Measurements from ENCODE around the gene SNX6.

DNA sequence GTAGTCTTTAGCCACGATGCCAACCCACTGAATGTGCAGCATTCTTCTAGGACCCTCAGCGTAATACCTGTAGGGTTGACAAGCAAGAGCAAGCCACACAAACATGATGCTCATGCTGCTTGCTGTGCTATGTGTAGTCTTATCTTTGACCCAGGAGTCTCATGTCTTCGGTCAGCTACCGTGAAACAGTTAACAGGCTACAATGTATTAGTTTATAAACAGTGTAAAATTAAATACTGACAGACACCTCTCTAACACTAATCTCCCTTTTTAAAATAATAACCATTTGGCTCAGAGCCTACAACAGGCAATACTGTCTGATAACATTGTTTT, 92.3 kb downstream of the SNX6 start:
- TF ChIP-seq, protein P1, sequence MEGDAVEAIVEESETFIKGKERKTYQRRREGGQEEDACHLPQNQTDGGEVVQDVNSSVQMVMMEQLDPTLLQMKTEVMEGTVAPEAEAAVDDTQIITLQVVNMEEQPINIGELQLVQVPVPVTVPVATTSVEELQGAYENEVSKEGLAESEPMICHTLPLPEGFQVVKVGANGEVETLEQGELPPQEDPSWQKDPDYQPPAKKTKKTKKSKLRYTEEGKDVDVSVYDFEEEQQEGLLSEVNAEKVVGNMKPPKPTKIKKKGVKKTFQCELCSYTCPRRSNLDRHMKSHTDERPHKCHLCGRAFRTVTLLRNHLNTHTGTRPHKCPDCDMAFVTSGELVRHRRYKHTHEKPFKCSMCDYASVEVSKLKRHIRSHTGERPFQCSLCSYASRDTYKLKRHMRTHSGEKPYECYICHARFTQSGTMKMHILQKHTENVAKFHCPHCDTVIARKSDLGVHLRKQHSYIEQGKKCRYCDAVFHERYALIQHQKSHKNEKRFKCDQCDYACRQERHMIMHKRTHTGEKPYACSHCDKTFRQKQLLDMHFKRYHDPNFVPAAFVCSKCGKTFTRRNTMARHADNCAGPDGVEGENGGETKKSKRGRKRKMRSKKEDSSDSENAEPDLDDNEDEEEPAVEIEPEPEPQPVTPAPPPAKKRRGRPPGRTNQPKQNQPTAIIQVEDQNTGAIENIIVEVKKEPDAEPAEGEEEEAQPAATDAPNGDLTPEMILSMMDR (IDR thresholded peaks at IDR 0.05; ENCODE audit: low read length) = no peak
- TF ChIP-seq EZH2 (IDR thresholded peaks at IDR 0.05; ENCODE audit: borderline replicate concordance, low read length) = no peak

Measured in OCI-LY1 (cell line).